CD4-positive, alpha-beta T cell treated with Interleukin-17A for 4 hours (primary cell): ENCODE data around the gene OBP2A.
"Not testable (repeated sequence)": the region's sequence is repeated elsewhere in the genome, so short reads cannot be mapped to it uniquely, and the experiment has no call there.

Experiments
- DNase-seq: peaks from one replicate; pipeline ENCODE4 v3.0.0-alpha.2; 2020; ENCODE audit warnings: mixed read lengths

OBP2A gene

DNA sequence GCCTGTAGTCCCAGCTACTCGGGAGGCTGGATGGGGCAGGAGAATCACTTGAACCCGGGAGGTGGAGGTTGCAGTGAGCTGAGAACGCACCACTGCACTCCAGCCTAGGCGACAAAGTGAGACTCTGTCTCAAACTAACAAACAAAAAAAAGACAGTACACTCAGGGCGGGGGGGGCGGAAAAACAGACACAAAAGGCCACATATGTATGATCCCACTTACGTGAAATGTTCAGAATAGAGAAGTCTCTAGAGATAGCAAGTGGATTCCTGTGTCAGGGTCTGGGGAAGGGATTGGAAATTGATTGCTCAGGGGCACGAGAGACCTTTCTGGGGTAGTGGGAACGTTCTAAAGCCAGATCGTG, 33.7 kb upstream of the OBP2A start:
- no peak for DNase-seq

GRCh38 chr9:135512904-135513303, 33.0 kb upstream of the OBP2A start:
- DNase-seq: no peak

GRCh38 chr9:135513351-135513846, 32.5 kb upstream of the OBP2A start:
- no peak for DNase-seq

DNA sequence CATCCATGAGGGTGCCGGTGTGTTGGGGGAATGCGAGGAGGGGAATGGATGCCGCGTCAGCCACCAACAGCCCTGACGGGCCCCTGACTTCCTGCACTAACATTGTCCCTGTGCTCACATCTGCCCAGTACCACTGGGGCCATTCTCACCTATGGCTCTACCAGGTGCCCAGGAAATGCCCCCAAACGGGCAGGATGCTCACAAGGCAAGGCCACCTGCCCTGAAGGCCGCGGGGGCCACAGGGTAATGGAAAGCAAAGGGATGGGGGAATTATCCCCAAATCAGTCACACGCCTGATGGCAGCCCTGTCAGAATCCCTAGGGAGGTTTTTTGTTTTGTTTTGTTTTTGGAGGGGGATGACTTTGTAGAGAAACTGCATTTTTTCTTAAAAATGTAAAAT, 32.0 kb upstream of the OBP2A start:
- DNase-seq: not testable (repeated sequence)

DNA sequence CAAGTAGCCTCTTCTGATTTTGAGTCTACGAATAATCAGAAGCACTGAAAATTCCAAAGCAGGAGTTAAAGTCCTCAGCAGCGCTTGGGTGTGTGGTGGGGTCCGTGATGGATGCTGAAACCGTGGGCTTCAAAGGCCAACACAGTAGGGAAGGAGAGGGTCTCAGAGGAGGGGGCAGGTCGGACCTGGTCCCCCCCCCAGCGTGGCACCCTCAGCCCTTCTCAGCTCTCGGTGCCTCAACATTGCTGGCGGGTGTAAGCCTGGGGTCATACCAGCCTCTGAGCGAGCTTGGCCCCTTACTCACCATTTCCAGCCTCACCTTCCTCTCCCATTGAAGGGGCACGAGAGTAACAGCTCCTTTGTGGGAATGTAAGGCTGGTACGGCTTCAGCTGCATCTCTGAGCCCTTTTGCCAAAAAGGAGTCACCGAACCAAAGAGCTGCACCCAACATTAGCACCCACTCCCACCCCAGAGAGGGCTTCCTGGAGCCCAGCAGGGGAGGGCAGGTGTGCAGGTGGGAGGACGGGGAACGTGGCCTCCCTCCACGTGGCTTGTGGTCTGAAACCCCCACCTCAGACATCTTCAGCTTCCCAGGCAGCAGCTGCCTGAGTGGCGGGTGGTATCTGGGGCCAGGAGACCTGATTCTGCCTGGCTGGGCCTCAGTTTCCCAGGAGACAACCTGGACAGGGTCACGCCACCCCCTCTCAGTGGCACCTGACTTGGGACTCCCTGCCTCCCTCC, 31.4 kb upstream of the OBP2A start:
- no peak for DNase-seq

- DNase-seq: no peak
Observed at GRCh38 chr9:135515083-135515951, 30.6 kb upstream of the OBP2A start.

GRCh38 chr9:135516132-135516860, 29.6 kb upstream of the OBP2A start:
- DNase-seq: no peak

- DNase-seq: no peak
Observed at GRCh38 chr9:135517407-135517822, 28.5 kb upstream of the OBP2A start.

DNA sequence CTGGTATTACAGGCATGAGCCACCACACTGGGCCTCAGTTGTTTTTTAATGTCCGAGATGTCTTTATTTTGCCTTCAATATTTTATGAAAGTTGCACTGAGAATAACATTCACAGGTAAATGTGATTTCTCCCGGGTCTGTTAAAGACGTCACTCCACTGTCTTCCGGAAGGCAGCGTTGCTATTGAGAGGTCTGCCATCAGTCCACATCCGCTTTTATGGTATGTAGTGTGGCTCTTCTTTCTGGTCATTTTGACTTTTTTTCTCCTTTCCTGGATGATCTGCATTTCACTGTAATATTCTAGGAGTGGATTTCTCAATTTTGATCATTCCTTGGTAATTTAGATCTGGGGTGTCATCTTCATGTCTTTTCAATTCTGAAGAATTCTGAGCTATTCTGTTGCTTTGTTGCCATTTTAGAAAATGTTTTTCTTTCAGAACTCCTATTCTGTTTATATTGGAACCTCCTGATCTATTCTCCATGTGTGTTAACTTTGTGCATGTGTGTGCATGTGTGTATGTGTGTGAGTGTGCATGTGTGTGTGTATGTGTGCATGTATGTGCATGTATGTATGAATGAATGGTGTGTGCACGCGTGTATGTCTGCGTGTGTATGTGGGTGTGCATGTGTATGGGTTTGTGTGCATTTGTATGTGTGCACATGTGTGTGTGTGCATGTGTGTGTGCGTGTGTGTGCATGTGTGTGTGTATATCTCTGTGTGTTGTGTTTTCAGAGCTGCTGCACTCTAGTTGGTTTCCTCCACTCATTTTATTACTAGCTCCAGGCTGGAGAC, 26.6 kb upstream of the OBP2A start:
- no peak for DNase-seq

DNA sequence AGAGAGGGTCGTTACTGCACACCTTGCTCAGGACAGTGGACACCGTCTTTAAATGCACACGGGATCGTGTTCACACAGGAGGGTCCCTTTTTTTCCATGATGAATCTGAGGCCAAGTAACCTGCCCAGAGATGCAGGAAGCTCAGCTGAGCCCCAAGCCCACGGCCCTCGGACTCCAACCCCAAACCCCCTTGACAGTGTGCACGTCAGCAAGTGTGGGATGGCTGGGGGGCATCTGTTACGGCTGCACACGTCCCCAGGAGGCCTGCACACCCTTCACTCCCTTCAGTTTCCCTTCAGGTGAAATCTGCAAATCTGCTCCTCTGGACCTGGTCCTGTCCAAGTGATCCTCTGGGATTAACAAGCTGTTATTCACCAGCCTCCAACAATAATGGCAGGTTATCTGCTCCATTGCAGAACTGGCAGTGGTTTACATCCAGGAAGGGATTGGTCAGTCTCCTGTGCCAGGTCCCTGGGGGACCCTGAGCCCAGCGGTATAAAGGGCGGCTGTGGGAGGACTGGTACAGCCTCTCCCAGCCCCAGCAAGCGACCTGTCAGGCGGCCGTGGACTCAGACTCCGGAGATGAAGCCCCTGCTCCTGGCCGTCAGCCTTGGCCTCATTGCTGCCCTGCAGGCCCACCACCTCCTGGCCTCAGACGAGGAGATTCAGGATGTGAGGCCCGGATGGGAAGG, 24.9 kb upstream of the OBP2A start, which contains the start of gene LCN1:
LCN1 (plus strand) TSS at position 525 of the 692 bp plus-strand sequence; CDS start at position 583, 58 bp downstream.
- DNase-seq: no peak

GRCh38 chr9:135521608-135522095, 24.3 kb upstream of the OBP2A start:
- no peak for DNase-seq

- DNase-seq: no peak
Observed at GRCh38 chr9:135522137-135522877, 23.6 kb upstream of the OBP2A start.

DNA sequence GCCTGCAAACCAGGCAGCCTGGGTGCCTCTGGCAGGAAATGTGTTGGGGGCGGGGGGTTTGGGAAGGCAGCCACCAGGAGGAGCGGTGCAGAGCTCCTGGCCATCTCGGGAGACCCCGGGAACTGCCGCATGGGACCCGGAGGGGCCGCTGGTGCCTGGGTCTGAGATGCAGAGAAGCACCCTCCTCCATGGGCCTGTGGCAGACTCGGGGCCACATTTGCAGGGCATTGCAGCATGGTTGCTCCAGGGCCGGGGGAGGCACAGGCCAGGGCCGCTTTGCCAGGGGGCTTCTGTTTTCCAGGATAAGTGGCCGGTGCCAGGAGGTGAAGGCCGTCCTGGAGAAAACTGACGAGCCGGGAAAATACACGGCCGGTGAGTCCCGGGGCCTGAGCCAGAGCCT, 23.0 kb upstream of the OBP2A start:
- DNase-seq: no peak

DNA sequence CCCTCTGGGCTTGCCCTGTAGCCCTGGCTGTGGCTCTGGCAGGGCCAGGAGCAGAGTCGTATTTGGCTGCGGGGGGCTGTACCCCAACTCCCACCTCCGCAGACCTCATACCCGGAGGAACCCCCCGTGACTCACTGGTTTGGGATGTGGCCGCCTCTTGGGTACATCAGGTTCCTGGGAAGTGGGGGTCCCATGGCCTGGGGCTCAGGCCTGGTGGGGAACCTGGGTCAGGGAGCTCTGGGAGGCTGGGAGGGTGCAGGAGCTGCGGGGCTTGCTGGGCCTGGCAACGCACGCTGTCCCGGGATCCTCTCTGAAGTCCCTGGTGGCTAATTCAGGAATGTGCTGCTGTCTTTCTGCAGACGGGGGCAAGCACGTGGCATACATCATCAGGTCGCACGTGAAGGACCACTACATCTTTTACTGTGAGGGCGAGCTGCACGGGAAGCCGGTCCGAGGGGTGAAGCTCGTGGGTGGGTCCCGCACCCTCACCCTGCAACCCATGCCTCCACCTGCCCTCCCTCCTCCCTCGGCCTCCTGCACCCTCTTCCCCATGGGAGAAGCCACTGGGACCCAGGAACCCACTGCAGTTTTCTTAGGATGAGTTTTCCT, 22.3 kb upstream of the OBP2A start:
- no peak for DNase-seq

DNA sequence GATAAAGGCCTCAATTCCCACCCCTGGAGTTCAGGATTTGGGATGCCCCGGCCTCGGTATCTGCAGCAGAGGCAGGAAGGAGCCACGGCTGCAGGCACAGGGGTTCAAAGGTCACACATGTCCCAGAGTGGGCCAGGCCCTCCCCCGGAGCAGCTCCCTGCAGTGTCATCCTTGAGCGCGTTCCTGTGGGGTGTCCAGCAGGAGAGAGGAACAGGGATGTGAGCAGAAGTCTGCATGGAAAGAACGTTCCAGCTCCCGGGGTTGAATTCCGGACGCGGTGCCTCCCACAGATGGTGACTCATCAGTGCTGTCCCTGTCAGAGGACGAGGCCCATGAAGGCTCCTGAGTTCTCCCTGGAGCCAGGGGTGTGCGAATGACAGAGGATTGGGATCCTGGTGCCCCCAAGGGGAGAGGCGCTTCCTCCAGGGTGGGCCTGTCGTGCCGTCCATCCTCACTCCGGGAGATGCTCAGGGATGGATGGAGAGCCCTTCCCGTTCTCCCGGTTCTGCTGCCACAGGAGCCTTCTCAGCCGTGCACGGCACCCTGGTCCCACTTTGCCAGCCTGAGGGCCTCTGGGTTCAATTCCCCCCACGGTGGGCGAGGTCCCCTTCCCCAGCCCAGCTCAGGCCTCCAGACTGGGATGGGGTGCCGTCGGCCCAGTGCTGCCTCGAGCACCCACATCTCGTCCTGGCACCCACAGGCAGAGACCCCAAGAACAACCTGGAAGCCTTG, 21.6 kb upstream of the OBP2A start:
- no peak for DNase-seq

DNA sequence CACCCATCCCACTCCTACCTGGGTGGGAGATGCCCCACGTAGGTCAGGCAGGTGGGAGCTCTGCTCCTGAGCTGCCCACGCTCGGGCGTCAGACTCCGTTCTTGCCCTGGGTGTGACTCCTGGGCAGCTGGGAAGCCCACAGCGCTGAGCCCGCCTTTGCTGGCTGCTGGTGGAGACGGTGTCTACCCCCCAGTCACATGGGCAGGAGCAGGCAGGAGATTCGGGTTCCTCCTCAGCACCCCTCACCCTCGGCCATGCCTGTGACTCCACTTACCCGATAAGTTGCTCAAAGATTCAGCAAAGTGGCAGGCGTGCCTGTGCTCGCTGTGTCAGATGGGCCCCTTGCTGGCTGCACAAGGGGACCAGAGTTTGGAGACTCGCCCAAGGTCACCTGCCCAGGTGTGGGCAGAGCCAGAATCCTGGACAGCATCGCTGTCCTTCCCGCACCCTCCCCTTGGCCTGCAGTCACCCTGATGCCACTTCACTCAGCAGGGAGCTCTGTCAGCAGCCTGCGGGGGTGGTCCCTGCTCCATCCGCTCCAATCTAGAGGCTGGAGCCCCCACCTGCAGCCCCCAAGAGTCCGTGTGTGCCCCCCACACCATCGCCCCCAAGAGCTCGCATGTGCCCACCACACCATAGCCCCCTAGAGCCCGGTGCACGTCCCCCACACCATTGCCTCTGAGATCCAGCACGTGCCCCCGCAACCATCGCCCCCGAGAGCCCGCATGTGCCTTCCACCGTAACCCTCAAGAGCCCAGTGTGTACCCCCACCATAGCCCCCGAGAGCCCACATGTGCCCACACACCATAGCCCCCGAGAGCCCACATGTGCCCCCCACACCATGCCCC, 20.5 kb upstream of the OBP2A start:
- DNase-seq: no peak

- no peak for DNase-seq
Observed at GRCh38 chr9:135526089-135526729, 19.7 kb upstream of the OBP2A start.
